ENCODE results near the gene PDE1A. TPM values are rescaled to one million over a fixed set of nuclear protein-coding genes. Genes with fewer than 3 reads are reported as not detected.

PDE1A gene
- total and polyA plus RNA-seq, 12 donors, result 4.0 to 17.4 (median 5.8) TPM

GRCh38 chr2:182207049-182207746 is 219.6 kb downstream of the PDE1A start:
- Histone ChIP-seq H3K36me3 (replicated peaks in 1 of 2) (no peaks in the 10 kb centered on the region), H3K27ac (no peak overlapping the region), H3K9me3 (replicated peaks in 1 of 3) (no peaks in the 10 kb centered on the region), H3K27me3 (no peaks in the 10 kb centered on the region), H3K4me1 (replicated peaks in 1 of 2) (no peaks in the 10 kb centered on the region), H3K4me3 (no peak overlapping the region)
- intact Hi-C loops (cut with DNase I), result no loop called here
- WGBS, 4 donors, result 85 to 92% (median 87%) methylated on average over 5 of the region's 5 CpGs
- DNase-seq, result no peak
- no peak for TF ChIP-seq CTCF (IDR thresholded peaks at IDR 0.05)
- TF ChIP-seq POLR2A (IDR thresholded peaks at IDR 0.05), result no peak

- Histone ChIP-seq H3K27ac (no peak overlapping the region), H3K9me3 (replicated peaks in 1 of 3) (no peaks in the 10 kb centered on the region), H3K27me3 (no peaks in the 10 kb centered on the region), H3K4me3 (no peak overlapping the region), H3K36me3 (replicated peaks in 1 of 2) (no peaks in the 10 kb centered on the region), H3K4me1 (replicated peaks in 1 of 2) (no peaks in the 10 kb centered on the region)
- intact Hi-C loops (cut with DNase I), result no loop called here
- TF ChIP-seq POLR2A (IDR thresholded peaks at IDR 0.05), result no peak
- TF ChIP-seq CTCF (IDR thresholded peaks at IDR 0.05), result no peak
- no peak for DNase-seq
These were observed 229.3 kb downstream of the PDE1A start for GRCh38 chr2:182197529-182197928.

GRCh38 chr2:182193291-182193690 is 233.5 kb downstream of the PDE1A start:
- DNase-seq, result no peak
- no peak overlapping the region for H3K4me3 ChIP-seq
- no peaks in the 10 kb centered on the region for H3K36me3 ChIP-seq (replicated peaks in 1 of 2)
- H3K9me3 ChIP-seq (replicated peaks in 1 of 3), result no peaks in the 10 kb centered on the region
- no peak overlapping the region for H3K27ac ChIP-seq
- H3K4me1 ChIP-seq (replicated peaks in 1 of 2), result no peaks in the 10 kb centered on the region
- intact Hi-C loops (cut with DNase I), result no loop called here
- H3K27me3 ChIP-seq, result no peaks in the 10 kb centered on the region
- TF ChIP-seq POLR2A (IDR thresholded peaks at IDR 0.05), result no peak
- TF ChIP-seq CTCF (IDR thresholded peaks at IDR 0.05), result no peak
- WGBS, 4 donors, result 90 to 97% (median 93%) methylated on average over 5 of the region's 5 CpGs

- intact Hi-C loops (cut with DNase I), result no loop called here
- 83 to 93% (median 84%) methylated on average over 2 of the region's 2 CpGs for WGBS, 4 donors
- no peaks in the 10 kb centered on the region for H3K27me3 ChIP-seq
These were observed 235.8 kb downstream of the PDE1A start for GRCh38 chr2:182191061-182191460.

More at GRCh38 chr2:182191061-182191460, 235.8 kb downstream of the PDE1A start:
- Histone ChIP-seq H3K36me3 (replicated peaks in 1 of 2) (no peaks in the 10 kb centered on the region), H3K27ac (no peak overlapping the region), H3K9me3 (replicated peaks in 1 of 3) (no peaks in the 10 kb centered on the region), H3K4me3 (no peak overlapping the region), H3K4me1 (replicated peaks in 1 of 2) (no peaks in the 10 kb centered on the region)
- no peak for DNase-seq
- TF ChIP-seq CTCF (IDR thresholded peaks at IDR 0.05), result no peak
- TF ChIP-seq POLR2A (IDR thresholded peaks at IDR 0.05), result no peak

Data from adrenal gland (tissue), 12 donors.